Measurements from ENCODE around the gene FBXL17. TPM values are rescaled to one million over a fixed set of nuclear protein-coding genes. Genes with fewer than 3 reads are reported as not detected.

The FBXL17 gene
- total RNA-seq, 1 donor from 2014 or later, result 17.6 TPM

GRCh38 chr5:107821288-107821687 lies 560.6 kb downstream of the FBXL17 start:
- H3K9me3 Mint-ChIP-seq (ENCODE audit: unreplicated experiment), result peaks cover 4% of the 10 kb centered on the region
- H3K4me3 Mint-ChIP-seq (ENCODE audit: unreplicated experiment), result no peak overlapping the region
- no peaks in the 10 kb centered on the region for H3K36me3 Mint-ChIP-seq (ENCODE audit: unreplicated experiment)
- no peak for DNase-seq (ENCODE audit: extremely low spot score, unreplicated experiment)
- no peaks in the 10 kb centered on the region for H3K4me1 Mint-ChIP-seq (ENCODE audit: unreplicated experiment)
- TF ChIP-seq, protein P1, sequence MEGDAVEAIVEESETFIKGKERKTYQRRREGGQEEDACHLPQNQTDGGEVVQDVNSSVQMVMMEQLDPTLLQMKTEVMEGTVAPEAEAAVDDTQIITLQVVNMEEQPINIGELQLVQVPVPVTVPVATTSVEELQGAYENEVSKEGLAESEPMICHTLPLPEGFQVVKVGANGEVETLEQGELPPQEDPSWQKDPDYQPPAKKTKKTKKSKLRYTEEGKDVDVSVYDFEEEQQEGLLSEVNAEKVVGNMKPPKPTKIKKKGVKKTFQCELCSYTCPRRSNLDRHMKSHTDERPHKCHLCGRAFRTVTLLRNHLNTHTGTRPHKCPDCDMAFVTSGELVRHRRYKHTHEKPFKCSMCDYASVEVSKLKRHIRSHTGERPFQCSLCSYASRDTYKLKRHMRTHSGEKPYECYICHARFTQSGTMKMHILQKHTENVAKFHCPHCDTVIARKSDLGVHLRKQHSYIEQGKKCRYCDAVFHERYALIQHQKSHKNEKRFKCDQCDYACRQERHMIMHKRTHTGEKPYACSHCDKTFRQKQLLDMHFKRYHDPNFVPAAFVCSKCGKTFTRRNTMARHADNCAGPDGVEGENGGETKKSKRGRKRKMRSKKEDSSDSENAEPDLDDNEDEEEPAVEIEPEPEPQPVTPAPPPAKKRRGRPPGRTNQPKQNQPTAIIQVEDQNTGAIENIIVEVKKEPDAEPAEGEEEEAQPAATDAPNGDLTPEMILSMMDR (IDR thresholded peaks at IDR 0.05), result no peak
- no peak overlapping the region for H3K27ac Mint-ChIP-seq (ENCODE audit: unreplicated experiment)
- H3K27me3 Mint-ChIP-seq (ENCODE audit: unreplicated experiment), result no peaks in the 10 kb centered on the region

- Mint-ChIP-seq H3K36me3 (ENCODE audit: unreplicated experiment) (no peaks in the 10 kb centered on the region), H3K27ac (ENCODE audit: unreplicated experiment) (no peak overlapping the region), H3K27me3 (ENCODE audit: unreplicated experiment) (no peaks in the 10 kb centered on the region), H3K4me1 (ENCODE audit: unreplicated experiment) (no peaks in the 10 kb centered on the region), H3K4me3 (ENCODE audit: unreplicated experiment) (no peak overlapping the region), H3K9me3 (ENCODE audit: unreplicated experiment) (peaks cover 4% of the 10 kb centered on the region)
- DNase-seq (ENCODE audit: extremely low spot score, unreplicated experiment), result no peak
- TF ChIP-seq, protein P1 (IDR thresholded peaks at IDR 0.05), result no peak
Observed at GRCh38 chr5:107820429-107820828, 561.5 kb downstream of the FBXL17 start.

DNA sequence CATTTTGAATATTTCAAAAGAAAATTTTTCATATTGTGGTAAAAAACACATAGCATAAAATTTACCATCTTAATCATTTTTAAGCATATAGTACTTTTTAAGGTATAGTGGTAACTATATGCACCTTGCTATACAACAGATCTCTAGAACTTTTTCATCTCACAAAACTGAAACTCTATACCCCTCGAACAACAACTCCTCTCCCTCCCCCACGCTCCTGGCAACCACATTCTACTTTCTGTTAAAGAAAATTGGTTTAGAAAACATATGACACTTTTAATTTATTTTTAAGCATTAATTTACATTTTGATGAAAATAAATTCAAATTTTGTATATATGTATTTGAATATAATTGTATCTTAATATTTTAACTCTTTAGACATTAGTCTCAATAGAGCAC lies 563.9 kb downstream of the FBXL17 start:
- Mint-ChIP-seq H3K4me1 (ENCODE audit: unreplicated experiment) (peaks cover 7% of the 10 kb centered on the region), H3K27me3 (ENCODE audit: unreplicated experiment) (no peaks in the 10 kb centered on the region), H3K27ac (ENCODE audit: unreplicated experiment) (no peak overlapping the region), H3K4me3 (ENCODE audit: unreplicated experiment) (no peak overlapping the region), H3K9me3 (ENCODE audit: unreplicated experiment) (peaks cover 4% of the 10 kb centered on the region), H3K36me3 (ENCODE audit: unreplicated experiment) (no peaks in the 10 kb centered on the region)
- TF ChIP-seq, protein P1 (IDR thresholded peaks at IDR 0.05), result no peak
- DNase-seq (ENCODE audit: extremely low spot score, unreplicated experiment), result no peak

DNA sequence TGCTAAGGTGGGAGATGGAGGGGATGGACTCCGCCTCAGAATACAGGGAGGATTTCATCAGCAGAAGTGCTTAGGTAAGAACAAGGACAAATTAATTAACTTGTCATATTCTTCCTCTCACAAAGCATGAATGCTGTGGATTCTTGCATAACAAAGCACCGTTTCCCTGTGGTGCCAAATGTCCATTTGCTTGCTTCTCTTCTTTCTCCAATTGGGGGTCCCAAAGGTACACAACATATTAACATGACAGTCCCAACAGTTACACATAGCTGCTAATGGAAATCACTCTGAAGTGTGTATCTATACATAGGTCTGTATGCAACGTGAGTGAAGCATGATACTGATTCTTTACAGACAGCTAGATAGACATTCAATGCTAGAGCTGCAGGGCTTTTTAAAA lies 564.5 kb downstream of the FBXL17 start:
- H3K4me3 Mint-ChIP-seq (ENCODE audit: unreplicated experiment), result no peak overlapping the region
- no peaks in the 10 kb centered on the region for H3K27me3 Mint-ChIP-seq (ENCODE audit: unreplicated experiment)
- peaks cover 4% of the 10 kb centered on the region for H3K9me3 Mint-ChIP-seq (ENCODE audit: unreplicated experiment)
- TF ChIP-seq, protein P1 (IDR thresholded peaks at IDR 0.05), result no peak
- no peak for DNase-seq (ENCODE audit: extremely low spot score, unreplicated experiment)
- H3K4me1 Mint-ChIP-seq (ENCODE audit: unreplicated experiment), result peaks cover 12% of the 10 kb centered on the region
- no peaks in the 10 kb centered on the region for H3K36me3 Mint-ChIP-seq (ENCODE audit: unreplicated experiment)
- no peak overlapping the region for H3K27ac Mint-ChIP-seq (ENCODE audit: unreplicated experiment)

DNA sequence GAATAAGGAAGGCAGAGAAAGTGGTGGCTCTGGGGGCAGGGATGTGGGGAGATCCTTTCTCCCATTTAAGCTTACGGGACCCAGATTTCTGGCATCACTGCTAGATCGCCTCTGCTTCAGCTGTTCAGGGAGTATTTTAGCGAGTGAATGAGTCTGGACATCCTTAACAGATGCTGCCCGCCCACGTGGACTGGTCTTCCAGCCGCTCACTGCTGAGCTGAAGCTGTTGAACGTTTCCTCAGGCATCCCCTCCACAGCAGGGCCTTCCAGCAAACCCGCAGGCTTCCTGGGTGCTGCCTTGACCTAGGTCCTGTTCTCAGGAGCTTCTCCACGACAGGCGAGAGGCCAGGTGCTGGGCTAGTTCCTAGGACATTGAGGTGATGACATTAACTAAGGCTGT lies 566.8 kb downstream of the FBXL17 start:
- Mint-ChIP-seq H3K36me3 (ENCODE audit: unreplicated experiment) (no peaks in the 10 kb centered on the region), H3K4me3 (ENCODE audit: unreplicated experiment) (no peak overlapping the region), H3K27ac (ENCODE audit: unreplicated experiment) (no peak overlapping the region), H3K27me3 (ENCODE audit: unreplicated experiment) (no peaks in the 10 kb centered on the region), H3K9me3 (ENCODE audit: unreplicated experiment) (no peaks in the 10 kb centered on the region), H3K4me1 (ENCODE audit: unreplicated experiment) (peaks cover 16% of the 10 kb centered on the region)
- DNase-seq (ENCODE audit: extremely low spot score, unreplicated experiment), result no peak
- TF ChIP-seq, protein P1 (IDR thresholded peaks at IDR 0.05), result no peak

All from osteocyte (in vitro differentiated cells).